Fibroblast of peridontal ligament (primary cell): ENCODE data around the gene STAT3.
A peak's percentile ranks its signal among the peaks of the same experiment; 100 is the strongest.
"Not testable (repeated sequence)": the region's sequence is repeated elsewhere in the genome, so short reads cannot be mapped to it uniquely, and the experiment has no call there.

Experiments used
- DNase-seq: peaks from one replicate; pipeline ENCODE4 v3.0.0-alpha.2; 2010; ENCODE audit errors: extremely low read depth

Gene STAT3

DNA sequence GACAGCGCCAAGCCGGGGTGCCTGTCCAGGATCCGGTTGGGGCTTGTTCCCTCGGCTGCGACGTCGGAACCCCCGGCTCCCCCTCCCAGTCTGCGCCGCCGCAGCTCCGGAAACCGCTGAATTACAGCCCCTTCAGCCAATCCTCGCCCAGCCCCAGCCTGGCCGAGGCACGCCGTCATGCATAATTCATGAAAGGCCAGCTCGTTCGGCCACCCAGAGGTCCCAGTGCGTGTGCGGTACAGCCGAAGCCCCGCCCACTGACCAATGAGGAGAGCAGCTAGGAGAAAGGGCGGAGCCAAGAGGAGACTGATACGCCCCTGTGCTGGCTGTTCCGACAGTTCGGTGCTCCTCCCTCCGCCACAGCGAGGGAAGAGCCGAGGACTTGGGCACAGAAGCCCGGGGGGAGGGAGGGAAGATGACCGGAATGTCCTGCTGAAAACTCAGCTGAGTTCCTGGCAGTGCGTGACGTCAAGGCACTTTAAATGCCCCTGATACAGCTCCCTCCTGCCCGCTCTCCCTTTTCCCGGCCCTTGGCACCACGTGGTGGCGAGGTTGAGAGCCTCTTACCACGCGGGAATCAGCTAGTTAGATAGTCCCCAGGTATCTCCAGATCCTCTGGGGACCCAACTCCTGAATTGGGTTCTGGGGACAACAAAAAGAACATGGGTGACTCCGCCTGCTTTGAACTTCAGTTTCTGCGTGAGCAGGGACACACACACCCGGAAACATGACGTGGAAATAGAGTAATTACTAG lies at the start of gene STAT3:
STAT3 (minus strand) TSS at position 62 of the 754 bp plus-strand sequence. CDS start 39,926 bp downstream, outside the sequence.
- peak; percentile 100 for DNase-seq

- peak; percentile 100 for DNase-seq
Measured at GRCh38 chr17:42436391-42436790, 48.1 kb upstream of the STAT3 start.

GRCh38 chr17:42431758-42432161 lies 43.5 kb upstream of the STAT3 start:
- DNase-seq, result peak; percentile 56

DNA sequence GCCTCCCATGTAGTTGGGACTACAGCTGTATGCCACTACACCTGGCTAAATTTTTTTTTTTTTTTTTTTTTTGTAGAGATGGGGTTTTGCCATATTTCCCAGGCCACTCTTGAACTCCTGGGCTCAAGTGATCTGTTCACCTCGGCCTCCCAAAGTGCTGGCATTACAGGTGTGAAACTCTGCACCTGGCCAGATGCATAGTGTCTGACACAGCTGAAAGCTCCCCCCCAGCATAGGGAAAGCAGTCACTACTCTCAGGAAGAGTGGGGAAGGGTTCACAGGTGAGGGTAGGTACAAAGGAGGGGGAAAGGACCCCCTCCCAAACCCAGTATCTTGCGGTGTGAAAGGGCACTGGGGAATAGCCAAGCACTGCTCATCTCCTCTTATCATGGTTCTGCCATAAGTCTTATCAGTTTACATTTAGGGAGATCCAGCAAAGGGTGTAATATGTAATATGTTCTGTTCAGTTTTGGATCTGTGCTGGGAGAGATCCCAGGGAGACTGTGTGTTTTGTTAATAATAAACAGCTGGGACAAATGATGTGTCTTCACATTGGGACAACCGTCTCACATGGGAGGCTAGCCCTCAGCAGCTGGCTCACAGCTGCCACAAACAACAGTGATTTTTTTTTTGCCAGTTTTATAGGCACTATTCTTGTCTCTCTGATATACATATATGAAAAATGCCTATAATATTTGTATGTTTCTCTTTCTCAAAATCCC lies 41.6 kb upstream of the STAT3 start:
- no peak for DNase-seq

DNA sequence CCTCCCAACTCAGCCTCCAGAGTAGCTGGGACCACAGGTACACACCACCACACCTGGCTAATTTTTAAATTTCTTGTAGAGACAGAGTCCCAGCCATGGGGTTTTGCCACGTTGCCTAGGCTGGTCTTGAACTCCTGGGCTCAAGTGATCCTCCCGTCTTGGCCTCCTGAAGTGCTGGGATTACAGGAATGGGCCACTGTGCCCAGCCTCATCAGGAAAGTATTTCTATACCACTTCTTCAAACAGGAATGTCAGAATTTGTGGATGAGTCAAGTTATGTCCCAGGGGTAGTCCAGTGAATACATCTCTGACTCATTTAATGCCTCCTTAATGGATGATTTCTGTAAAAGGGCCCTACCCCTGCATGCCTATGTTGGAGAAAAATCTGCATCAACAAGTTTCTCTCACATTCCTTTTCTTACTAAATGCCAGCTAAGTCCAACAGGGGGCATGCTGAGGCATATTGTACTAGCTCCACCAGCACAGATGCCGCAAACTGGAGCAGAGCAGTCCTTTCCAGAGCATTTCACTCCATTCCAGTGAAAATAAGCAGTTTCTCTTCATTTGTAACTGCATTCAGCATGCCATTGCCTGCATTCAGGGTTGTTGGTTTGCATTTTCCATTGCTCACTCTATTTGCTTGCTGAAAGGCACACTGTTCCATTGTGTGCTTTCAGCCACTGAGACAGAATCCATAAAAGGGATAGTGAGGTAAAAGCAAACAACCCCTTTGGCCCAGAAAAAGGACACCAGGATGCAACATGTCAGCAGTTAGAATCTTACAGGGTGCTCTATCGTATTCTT lies 40.1 kb upstream of the STAT3 start:
- peak; percentile 98 for DNase-seq

DNA sequence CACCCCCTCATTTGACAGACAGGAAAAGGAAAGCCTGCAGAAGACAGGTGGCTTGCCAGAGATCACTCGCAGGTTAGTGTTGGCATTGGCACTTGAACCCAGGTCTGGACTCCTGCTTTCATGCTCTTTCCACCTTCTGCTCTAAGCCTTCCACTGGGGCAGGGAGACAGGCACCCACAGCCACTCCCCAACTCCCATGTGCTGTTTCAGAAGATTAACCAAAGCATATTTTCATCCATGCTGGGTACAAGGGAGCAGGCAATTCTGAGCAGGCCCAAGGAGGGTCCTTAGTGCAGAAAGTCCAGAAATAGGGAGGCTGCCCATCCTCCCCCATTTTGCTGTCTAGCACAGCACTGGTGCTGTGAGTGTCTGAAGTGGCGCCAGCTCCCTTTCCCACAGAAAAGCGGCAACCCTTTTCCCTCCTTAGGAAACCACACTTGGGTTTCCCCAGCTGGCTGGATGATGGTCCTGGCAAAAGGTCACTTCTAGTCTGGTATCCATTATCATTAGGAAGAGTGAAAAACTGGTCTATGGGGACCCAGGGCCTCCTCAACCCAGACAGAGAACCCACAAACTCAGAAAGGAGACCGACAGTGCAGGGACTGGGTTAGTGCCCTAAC lies 36.9 kb upstream of the STAT3 start:
- peak; percentile 89 for DNase-seq

- DNase-seq, result no peak
Measured at GRCh38 chr17:42423766-42424165, 35.5 kb upstream of the STAT3 start.

DNA sequence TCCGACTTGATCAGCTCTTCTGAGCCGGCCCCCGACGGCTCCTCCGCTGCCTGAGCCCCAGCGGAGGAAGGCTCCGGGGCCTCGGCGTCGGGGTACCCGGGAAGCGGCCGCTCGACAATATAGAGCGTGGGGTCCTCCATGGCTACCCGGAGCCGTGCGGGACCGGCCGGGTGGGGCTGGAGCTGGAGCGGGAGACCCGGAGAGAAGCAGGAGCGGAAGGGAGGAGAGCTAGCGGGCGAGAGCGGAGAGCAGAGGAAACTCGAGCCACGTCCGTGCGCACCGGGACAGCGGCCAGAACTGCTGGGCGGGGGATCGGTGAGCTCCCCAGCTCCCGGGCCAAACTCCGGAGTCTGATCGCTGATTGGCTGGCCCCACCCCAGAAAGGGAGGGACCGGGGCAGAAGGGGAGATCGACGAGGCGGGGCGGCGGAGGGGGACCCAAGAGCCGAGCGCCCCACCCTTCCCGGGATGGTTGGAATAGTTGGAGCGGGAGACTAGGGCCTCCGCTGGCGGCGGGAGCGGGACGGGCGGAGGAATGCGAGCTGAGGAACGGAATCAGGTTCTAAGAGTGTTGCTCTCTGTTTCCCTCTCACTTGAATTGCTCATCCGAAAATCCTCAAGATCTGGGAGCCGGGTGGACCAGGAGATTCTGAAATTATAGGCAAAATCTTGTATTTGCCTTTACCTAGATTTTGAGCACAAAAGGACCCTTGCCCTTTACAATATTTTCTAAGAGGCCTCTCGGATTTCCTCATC lies 34.9 kb upstream of the STAT3 start, which contains the start of gene CAVIN1:
CAVIN1 (minus strand) TSS at position 299 of the 755 bp plus-strand sequence; CDS start at position 140, 159 bp downstream.
- DNase-seq, result peak; percentile 98

DNA sequence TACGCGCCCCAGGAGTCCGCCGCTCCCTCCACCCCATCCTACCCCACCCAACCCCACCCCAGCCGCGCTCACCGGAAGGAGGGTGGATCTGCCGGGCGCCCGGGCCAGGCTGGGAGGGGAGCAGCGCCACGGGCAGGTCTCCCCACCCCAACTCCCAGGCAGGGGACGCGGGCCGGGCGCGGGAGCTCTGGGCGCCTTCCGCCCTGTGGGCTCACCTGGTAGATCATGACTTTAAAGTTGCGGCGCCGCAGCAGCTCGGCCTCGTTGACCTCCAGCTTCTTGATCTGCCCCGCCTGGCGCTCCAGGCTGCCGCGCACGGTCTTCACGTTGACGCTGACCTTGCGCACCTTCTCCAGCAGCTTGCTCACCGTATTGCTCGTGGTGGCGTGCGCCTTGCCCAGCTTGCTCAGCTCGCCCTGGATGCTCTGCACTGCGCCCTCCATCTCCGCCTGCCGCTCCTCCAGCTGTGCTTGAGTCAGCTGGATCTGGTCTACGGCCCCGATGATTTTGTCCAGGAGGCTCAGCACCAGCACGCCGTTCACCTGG lies 34.2 kb upstream of the STAT3 start:
- no peak for DNase-seq

- peak; percentile 42 for DNase-seq
Measured at GRCh38 chr17:42421507-42422338, 33.5 kb upstream of the STAT3 start.

DNA sequence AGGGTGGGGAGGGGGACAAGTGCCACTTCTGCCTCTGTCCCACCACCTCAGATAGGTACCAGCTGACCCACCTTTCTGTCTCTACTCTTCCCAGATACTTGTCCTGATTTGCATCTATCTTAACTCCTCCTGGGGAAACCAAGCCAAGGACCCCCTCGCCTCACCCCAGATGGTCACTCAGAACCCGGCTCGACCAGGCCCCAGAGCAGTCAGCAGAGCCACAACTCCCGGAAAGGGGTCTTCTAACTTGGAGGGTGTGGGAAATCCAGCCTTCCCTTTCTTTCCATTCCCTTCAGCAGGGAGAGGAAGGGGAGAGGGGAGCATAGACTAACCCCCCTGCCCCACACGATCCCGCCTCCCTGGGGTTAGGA lies 32.9 kb upstream of the STAT3 start:
- no peak for DNase-seq

GRCh38 chr17:42417981-42418380 lies 29.7 kb upstream of the STAT3 start:
- DNase-seq, result not testable (repeated sequence)

DNA sequence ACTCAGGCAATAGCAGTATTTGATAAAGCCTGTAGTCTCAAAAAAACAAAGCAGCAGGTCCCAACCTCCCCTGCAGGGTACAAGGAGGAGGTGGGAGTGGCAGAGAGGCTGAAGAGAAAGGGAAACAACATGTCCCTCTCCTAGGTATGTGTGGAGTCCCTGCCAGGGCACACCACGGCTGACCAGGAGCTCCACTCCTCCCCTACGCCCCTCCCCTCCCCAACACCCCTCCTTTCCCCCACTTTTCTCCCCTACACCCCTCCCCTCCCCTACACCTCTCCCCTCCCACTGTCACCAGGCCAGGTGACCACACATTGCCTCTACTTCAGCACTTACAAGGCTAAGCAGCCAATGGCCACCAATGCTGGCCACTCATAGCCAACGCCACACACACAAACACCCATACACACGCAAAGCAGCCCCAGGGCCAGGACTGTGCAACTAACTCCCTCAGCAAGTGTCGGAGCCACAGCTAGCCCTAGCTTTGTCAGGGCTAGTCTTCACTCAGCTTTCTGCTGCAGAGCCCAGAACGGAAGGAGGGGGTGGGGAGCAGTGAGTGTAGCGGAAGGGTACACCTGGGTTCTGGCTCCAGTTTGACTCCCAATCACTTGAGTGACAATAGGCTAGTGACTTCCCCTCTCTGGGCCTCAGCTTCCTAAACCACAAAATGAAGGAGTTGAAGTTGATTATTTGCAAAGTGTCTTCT lies 26.6 kb upstream of the STAT3 start:
- DNase-seq, result no peak

GRCh38 chr17:42413464-42414040 lies 25.3 kb upstream of the STAT3 start:
- DNase-seq, result peak; percentile 50

DNA sequence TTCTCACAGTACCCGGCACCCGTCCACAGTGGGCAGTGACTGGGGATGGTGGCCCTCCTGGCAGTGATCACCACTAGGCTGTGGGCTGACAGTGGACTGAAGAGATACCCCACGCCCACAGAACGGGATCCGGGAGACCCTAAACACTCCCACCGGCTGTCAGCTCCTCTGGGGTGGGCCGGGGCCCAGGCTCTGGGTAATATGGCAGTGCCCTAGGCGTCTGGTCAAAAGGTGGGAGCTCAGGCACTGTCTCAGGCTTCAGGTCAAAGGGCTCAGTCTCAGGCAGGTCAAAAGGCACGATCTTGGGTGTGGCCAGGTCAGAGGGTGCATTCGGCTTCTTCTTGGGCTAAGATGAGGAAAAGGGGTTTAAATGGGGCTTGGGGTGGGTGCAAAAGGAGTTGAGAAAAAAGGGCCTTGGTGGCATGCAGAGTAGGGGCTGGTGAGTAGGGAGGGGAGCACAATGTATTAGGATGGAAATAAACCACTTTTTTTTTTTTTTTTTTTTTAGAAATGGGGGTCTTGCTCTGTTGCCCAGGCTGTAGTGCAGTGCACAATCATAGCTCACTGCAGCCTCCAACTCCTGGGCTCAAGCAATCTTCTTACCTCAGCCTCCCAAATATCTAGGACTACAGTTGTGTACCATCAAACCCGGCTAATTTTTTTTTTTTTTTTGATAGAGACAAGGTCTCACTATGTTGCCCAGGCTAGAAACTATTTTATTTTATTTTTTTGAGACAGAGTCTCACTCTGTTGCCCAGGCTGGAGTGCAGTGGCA lies 23.9 kb upstream of the STAT3 start:
- no peak for DNase-seq

GRCh38 chr17:42411361-42411760 lies 23.1 kb upstream of the STAT3 start:
- DNase-seq, result no peak

DNA sequence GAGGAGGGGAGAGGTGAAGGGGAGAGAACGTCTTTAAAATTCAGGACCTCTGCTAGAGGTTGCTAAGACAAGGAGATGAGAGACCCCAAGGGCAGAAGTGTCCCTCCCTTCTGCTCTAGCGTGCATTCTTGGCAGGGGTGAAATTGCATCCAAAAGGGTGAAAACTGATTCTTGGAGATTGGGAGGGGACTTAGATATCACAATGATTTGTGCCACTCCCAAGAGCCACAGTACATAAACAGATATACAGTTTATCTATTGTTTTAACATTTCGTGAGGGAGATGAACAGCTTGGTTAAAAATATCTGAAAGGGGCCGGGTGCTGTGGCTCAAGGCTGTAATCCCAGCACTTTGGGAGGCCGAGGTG lies 22.1 kb upstream of the STAT3 start:
- DNase-seq, result no peak
